ENCODE data around the gene MYCBPAP. TPM values are rescaled to one million over a fixed set of nuclear protein-coding genes. Genes with fewer than 3 reads are reported as not detected.

MYCBPAP gene
- total RNA-seq, 6 experiments from 2014 or later = 0.51 TPM; not detected in 5

DNA sequence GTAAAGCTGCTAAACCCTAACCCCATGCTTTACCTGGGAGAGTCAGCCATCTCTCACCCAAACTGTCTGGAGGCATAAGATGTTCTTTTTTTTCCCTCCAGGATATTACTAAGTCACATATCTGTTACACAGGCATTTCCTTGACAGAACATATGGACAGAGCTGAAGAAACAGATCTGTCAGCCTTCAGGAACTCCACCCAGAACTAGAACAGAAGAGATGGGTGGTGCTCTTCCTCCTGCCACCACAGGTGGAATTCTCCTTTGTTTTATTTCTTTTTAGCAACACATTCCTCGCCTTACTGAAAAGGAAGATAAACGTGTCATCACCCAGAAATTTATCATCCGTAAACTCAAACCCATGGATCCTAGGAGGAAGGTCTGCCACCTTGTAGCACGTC lies 8.8 kb downstream of the MYCBPAP start:
- Histone ChIP-seq H3K4me3 (no peak overlapping the region), H3K9me3 (no peaks in the 10 kb centered on the region), H3K27ac (no peak overlapping the region), H3K4me1 (peaks cover 0 to 7% (median 0%) of the 10 kb centered on the region in 4 donors), H3K36me3 (no peaks in the 10 kb centered on the region), H3K27me3 (no peaks in the 10 kb centered on the region)
- DNase-seq (no peak), ATAC-seq (no peak)
- TF ChIP-seq, protein P1, sequence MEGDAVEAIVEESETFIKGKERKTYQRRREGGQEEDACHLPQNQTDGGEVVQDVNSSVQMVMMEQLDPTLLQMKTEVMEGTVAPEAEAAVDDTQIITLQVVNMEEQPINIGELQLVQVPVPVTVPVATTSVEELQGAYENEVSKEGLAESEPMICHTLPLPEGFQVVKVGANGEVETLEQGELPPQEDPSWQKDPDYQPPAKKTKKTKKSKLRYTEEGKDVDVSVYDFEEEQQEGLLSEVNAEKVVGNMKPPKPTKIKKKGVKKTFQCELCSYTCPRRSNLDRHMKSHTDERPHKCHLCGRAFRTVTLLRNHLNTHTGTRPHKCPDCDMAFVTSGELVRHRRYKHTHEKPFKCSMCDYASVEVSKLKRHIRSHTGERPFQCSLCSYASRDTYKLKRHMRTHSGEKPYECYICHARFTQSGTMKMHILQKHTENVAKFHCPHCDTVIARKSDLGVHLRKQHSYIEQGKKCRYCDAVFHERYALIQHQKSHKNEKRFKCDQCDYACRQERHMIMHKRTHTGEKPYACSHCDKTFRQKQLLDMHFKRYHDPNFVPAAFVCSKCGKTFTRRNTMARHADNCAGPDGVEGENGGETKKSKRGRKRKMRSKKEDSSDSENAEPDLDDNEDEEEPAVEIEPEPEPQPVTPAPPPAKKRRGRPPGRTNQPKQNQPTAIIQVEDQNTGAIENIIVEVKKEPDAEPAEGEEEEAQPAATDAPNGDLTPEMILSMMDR (IDR thresholded peaks at IDR 0.05) = no peak
- TF ChIP-seq POLR2A (IDR thresholded peaks at IDR 0.05) = no peak
- intact Hi-C loops (cut with DNase I) = no loop called here
- WGBS (ENCODE audit: insufficient coverage, low coverage, low lambda C conversion rate, missing lambda C conversion rate) = 79% methylated on average over 4 of the region's 4 CpGs

DNA sequence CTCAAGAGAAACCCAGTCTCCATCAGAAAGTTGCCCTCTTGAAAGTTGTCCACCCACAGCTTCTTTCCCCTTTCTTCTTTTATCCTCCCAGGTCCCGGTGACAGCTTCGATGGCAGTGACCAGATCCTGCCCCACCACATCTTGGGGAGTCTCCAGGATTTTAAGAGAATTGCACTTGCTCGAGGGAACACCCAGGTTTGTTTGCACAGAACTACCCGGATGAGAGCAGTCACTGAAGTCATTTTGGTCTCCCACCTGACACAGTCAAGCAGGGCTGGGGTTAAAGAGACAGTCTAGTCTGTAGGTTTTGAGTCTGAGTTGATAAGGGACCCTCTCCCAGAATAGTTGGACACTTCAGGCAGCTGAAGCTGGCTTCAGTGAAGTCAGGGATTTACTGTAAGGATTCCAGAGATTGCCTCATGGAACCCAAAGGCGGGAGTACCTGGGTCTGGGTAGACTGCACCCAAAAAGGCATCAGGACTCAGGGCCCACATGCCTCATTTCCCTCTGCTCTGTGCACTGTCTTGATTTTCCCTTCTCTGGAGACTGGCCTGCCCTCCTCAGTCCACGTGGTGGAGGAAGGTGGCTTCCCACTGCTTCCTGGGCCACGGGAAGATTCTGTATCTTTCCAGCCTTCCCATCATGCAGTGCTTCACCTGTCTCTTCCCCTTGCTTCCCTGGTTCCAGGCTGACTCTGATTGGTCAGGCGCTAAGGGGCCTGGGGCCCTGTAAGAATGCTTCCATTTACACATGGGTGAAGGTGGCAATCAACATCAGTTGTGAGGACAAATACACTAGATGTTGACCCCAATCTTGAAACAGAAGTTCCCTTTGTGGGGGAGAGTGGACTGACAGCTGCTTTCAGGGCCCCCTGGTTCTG lies 9.5 kb downstream of the MYCBPAP start:
- ATAC-seq (no peak), DNase-seq (no peak)
- no peaks in the 10 kb centered on the region for H3K27me3 ChIP-seq
- H3K27ac ChIP-seq = no peak overlapping the region
- H3K9me3 ChIP-seq = no peaks in the 10 kb centered on the region
- peaks cover 0 to 7% (median 0%) of the 10 kb centered on the region in 4 donors for H3K4me1 ChIP-seq
- no peaks in the 10 kb centered on the region for H3K36me3 ChIP-seq
- 84% methylated on average over 7 of the region's 8 CpGs for WGBS (ENCODE audit: insufficient coverage, low coverage, low lambda C conversion rate, missing lambda C conversion rate)
- TF ChIP-seq POLR2A (IDR thresholded peaks at IDR 0.05) = no peak
- TF ChIP-seq, protein P1 (IDR thresholded peaks at IDR 0.05) = no peak
- H3K4me3 ChIP-seq = no peak overlapping the region
- intact Hi-C loops (cut with DNase I) = no loop called here

DNA sequence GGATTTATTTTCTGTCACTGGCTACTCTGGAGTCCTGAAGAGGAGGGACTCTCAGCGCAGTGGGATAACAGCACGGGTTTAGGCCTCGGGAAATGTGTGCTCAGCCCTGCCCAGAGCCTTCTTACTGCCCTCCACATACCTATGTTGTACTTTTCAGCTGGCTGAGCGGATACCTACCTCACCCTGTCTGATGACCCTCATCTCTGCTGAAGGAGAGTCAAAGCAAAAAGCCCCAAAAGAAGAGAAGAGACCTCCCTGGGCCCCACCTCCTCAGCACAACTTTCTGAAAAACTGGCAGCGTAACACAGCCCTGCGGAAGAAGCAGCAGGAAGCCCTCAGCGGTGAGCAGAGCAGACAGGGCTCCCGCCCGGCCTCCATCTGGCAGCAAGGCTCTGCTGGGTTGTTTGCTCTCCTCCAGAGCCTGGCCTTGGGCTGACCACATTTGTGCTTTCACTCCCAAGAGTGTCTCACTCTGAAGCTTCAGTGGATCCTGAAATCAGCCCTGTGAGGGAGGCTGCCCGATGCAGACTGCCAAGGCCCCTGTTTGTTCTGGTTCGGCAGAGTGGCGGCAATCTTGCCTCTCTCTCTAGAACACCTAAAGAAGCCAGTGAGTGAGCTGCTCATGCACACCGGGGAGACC lies 10.3 kb downstream of the MYCBPAP start:
- DNase-seq (no peak), ATAC-seq (no peak)
- Histone ChIP-seq H3K4me3 (no peak overlapping the region), H3K27me3 (no peaks in the 10 kb centered on the region), H3K9me3 (no peaks in the 10 kb centered on the region), H3K27ac (no peak overlapping the region), H3K4me1 (peaks cover 0 to 7% (median 0%) of the 10 kb centered on the region in 4 donors), H3K36me3 (no peaks in the 10 kb centered on the region)
- intact Hi-C loops (cut with DNase I) = no loop called here
- TF ChIP-seq, protein P1 (IDR thresholded peaks at IDR 0.05) = no peak
- TF ChIP-seq POLR2A (IDR thresholded peaks at IDR 0.05) = no peak
- 83% methylated on average over 11 of the region's 13 CpGs for WGBS (ENCODE audit: insufficient coverage, low coverage, low lambda C conversion rate, missing lambda C conversion rate)

DNA sequence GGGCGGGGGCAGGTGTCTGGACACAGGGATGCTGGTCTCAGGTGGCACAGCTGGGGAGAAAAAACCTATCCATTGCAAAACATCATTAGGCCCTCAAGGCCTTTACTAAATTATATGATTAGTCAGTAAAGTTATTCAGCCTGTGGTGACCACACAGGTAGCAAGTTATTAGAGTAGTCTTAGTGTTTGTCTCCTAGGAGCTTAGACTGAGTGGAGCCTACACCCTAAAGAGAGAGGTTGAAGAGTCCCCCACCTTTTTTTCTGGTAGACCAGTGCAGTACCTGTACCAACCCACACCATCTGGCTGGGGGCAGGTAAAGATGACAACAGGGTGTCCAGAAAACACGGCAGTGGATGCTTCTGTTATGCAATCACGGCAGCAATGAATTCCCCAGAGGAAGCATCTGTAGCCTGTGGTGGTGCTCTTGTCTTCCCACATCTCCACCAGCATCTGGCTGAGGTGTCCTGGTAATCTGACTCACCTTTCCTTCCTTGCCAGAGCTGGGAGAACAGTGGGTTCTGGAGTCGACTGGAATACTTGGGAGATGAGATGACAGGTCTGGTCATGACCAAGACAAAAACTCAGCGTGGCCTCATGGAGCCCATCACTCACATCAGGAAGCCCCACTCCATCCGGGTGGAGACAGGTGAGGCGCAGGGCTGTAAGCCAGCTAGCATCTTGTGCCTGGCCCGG lies 11.0 kb downstream of the MYCBPAP start:
- intact Hi-C loops (cut with DNase I) = no loop called here
- no peak for ATAC-seq
- Histone ChIP-seq H3K4me1 (peaks cover 0 to 7% (median 0%) of the 10 kb centered on the region in 4 donors), H3K4me3 (no peak overlapping the region), H3K9me3 (no peaks in the 10 kb centered on the region), H3K36me3 (no peaks in the 10 kb centered on the region), H3K27me3 (no peaks in the 10 kb centered on the region), H3K27ac (no peak overlapping the region)
- no peak for DNase-seq
- TF ChIP-seq, protein P1 (IDR thresholded peaks at IDR 0.05) = no peak
- TF ChIP-seq POLR2A (IDR thresholded peaks at IDR 0.05) = no peak
- 82% methylated on average over 6 of the region's 8 CpGs for WGBS (ENCODE audit: insufficient coverage, low coverage, low lambda C conversion rate, missing lambda C conversion rate)

Data from right lobe of liver (tissue), 6 donors.